Sigmoid colon (tissue), 7 donors: ENCODE measurements around the gene NQO2. TPM values are rescaled to one million over a fixed set of nuclear protein-coding genes. Genes with fewer than 3 reads are reported as not detected.

Source experiments
- DNase-seq: peaks from one replicate; pipeline ENCODE4 v3.0.0-alpha.2; 2019
- H3K27ac ChIP-seq, 4 donors: fragments of 200-600 bp; sonication (generic); one replicate each; pipeline ENCODE4 v1.5.1; 2016 to 2019; ENCODE audit warnings: mild to moderate bottlenecking in 1 of 4
- H3K27me3 ChIP-seq, 3 donors: fragments of 200-600 bp; sonication (generic); one replicate each; pipeline ENCODE4 v1.5.1; 2019; ENCODE audit warnings: mild to moderate bottlenecking in 1 of 3
- H3K36me3 ChIP-seq, 4 donors: fragments of 200-600 bp; sonication (generic); one replicate each; pipeline ENCODE4 v1.5.1; 2016 to 2019
- H3K4me1 ChIP-seq, 4 donors: fragments of 200-600 bp; sonication (generic); one replicate each; pipeline ENCODE4 v1.5.1; 2017 to 2019
- H3K4me3 ChIP-seq, 4 donors: fragments of 200-600 bp; sonication (generic); one replicate each; pipeline ENCODE4 v1.5.1; 2017 to 2019; ENCODE audit warnings: mild to moderate bottlenecking in 2 of 4, moderate library complexity in 1 of 4
- H3K9me3 ChIP-seq, 4 donors: fragments of 200-600 bp in 3 of 4; sonication (generic) in 3 of 4; one replicate each; pipeline versions ENCODE4 v1.5.1 to v1.6.1; 2013 to 2019
- CTCF ChIP-seq, 4 experiments: fragments of 450-650 bp in 3 of 4; fragments of 200-600 bp in 1 of 4; IDR thresholded peaks; one replicate each; pipeline ENCODE4 v1.5.1; 2016 to 2019; ENCODE audit warnings: antibody characterized with exemption in 4 of 4, mild to moderate bottlenecking in 3 of 4, moderate library complexity in 2 of 4
- EP300 ChIP-seq, 4 donors: sonication (generic); formaldehyde crosslinking; IDR thresholded peaks; one replicate each; pipeline ENCODE4 v1.6.1; 2017; ENCODE audit warnings: antibody characterized with exemption in 4 of 4
- POLR2A ChIP-seq, 2 donors: fragments of 450-650 bp; IDR thresholded peaks; one replicate each; pipeline ENCODE4 v1.6.1; 2016; ENCODE audit warnings: antibody characterized with exemption in 2 of 2, mild to moderate bottlenecking in 2 of 2, moderate library complexity in 2 of 2
- POLR2AphosphoS5 ChIP-seq, 4 donors: sonication (generic); formaldehyde crosslinking; IDR thresholded peaks; one replicate each; pipeline ENCODE4 v1.6.1; 2017; ENCODE audit warnings: antibody characterized with exemption in 4 of 4
- WGBS, 2 donors: extraction: QIAGEN DNeasy Blood & Tissue Kit; methylation state at CpG; one replicate each; pipeline ENCODE4 v1.1.7; 2013; 5-methylcytosine and 5-hydroxymethylcytosine counted together
- intact Hi-C: fragments of 100-400 bp; cut with DNase I; formaldehyde crosslinking; loops from one replicate; pipeline ENCODE4 v1.15.1; 2023
- polyA plus RNA-seq, 3 donors: library from polyadenylated mRNA; stranded (reverse); fragments of 200-250 nt; gene quantifications; one replicate each; pipeline ENCODE4 v1.2.3, GENCODE V29; 2013
- total RNA-seq, 4 donors: library from RNA; depleted of rRNA; stranded (reverse); fragments of >200 nt; gene quantifications; one replicate each; pipeline ENCODE4 v1.1.0, GENCODE V29; 2016
- donor health status: healthy with polysubstance abuse.
- donor health status: Bipolar disorder and iron deficiency.
- donor health status: healthy.

Gene NQO2
- total and polyA plus RNA-seq, 7 donors: 12.5 to 33.2 (median 16.1) TPM

GRCh38 chr6:3039384-3039783, 39.7 kb downstream of the NQO2 start:
- peaks cover 0 to 7% (median 0%) of the 10 kb centered on the region in 4 donors for H3K4me1 ChIP-seq
- intact Hi-C loops: no loop called here
- WGBS, 2 donors: 16 to 58% methylated on average over 3 of the region's 3 CpGs

GRCh38 chr6:3041147-3041546, 41.5 kb downstream of the NQO2 start:
- no peaks in the 10 kb centered on the region for H3K36me3 ChIP-seq
- no peak for DNase-seq
- TF ChIP-seq POLR2AphosphoS5 (IDR thresholded peaks at IDR 0.05): no peak
- TF ChIP-seq CTCF (IDR thresholded peaks at IDR 0.05): no peak
- no peak for TF ChIP-seq POLR2A (IDR thresholded peaks at IDR 0.05)
- no peak for TF ChIP-seq EP300 (IDR thresholded peaks at IDR 0.05)
- H3K4me3 ChIP-seq: no peak overlapping the region
- H3K9me3 ChIP-seq: no peaks in the 10 kb centered on the region
- no peaks in the 10 kb centered on the region for H3K27me3 ChIP-seq
- peaks cover 0 to 7% (median 0%) of the 10 kb centered on the region in 4 donors for H3K4me1 ChIP-seq
- intact Hi-C loops: no loop called here
- 93 to 95% methylated on average over 3 of the region's 3 CpGs for WGBS, 2 donors
- H3K27ac ChIP-seq: no peak overlapping the region

More at GRCh38 chr6:3039384-3039783, 39.7 kb downstream of the NQO2 start:
- no peak overlapping the region for H3K27ac ChIP-seq
- TF ChIP-seq EP300 (IDR thresholded peaks at IDR 0.05) (no peak), POLR2AphosphoS5 (IDR thresholded peaks at IDR 0.05) (no peak), POLR2A (IDR thresholded peaks at IDR 0.05) (no peak), CTCF (IDR thresholded peaks at IDR 0.05) (no peak)
- DNase-seq: no peak
- no peaks in the 10 kb centered on the region for H3K36me3 ChIP-seq
- H3K9me3 ChIP-seq: no peaks in the 10 kb centered on the region
- H3K4me3 ChIP-seq: no peak overlapping the region
- H3K27me3 ChIP-seq: no peaks in the 10 kb centered on the region

- H3K4me1 ChIP-seq: peaks cover 0 to 7% (median 0%) of the 10 kb centered on the region in 4 donors
- DNase-seq: no peak
- TF ChIP-seq EP300 (IDR thresholded peaks at IDR 0.05) (no peak), CTCF (IDR thresholded peaks at IDR 0.05) (no peak)
- no peaks in the 10 kb centered on the region for H3K9me3 ChIP-seq
- intact Hi-C loops: no loop called here
- H3K27ac ChIP-seq: no peak overlapping the region
- WGBS, 2 donors: 73 to 75% methylated on average over 2 of the region's 2 CpGs
- no peaks in the 10 kb centered on the region for H3K36me3 ChIP-seq
- H3K27me3 ChIP-seq: no peaks in the 10 kb centered on the region
- H3K4me3 ChIP-seq: no peak overlapping the region
Measured at GRCh38 chr6:3041606-3042005, 41.9 kb downstream of the NQO2 start.

GRCh38 chr6:3045369-3045768, 45.7 kb downstream of the NQO2 start:
- 59 to 71% methylated on average over 5 of the region's 5 CpGs for WGBS, 2 donors
- Histone ChIP-seq H3K27me3 (no peaks in the 10 kb centered on the region), H3K4me3 (no peak overlapping the region), H3K27ac (no peak overlapping the region), H3K36me3 (no peaks in the 10 kb centered on the region), H3K9me3 (no peaks in the 10 kb centered on the region), H3K4me1 (no peaks in the 10 kb centered on the region)
- intact Hi-C loops: no loop called here
- DNase-seq: no peak
- TF ChIP-seq EP300 (IDR thresholded peaks at IDR 0.05): no peak
- no peak for TF ChIP-seq POLR2AphosphoS5 (IDR thresholded peaks at IDR 0.05)
- no peak for TF ChIP-seq CTCF (IDR thresholded peaks at IDR 0.05)
- TF ChIP-seq POLR2A (IDR thresholded peaks at IDR 0.05): no peak

GRCh38 chr6:3045777-3046176, 46.1 kb downstream of the NQO2 start:
- DNase-seq: no peak
- Histone ChIP-seq H3K27ac (no peak overlapping the region), H3K4me3 (no peak overlapping the region), H3K4me1 (no peaks in the 10 kb centered on the region), H3K36me3 (no peaks in the 10 kb centered on the region), H3K27me3 (no peaks in the 10 kb centered on the region), H3K9me3 (no peaks in the 10 kb centered on the region)
- WGBS, 2 donors: 62 to 70% methylated on average over 1 of the region's 1 CpG
- TF ChIP-seq EP300 (IDR thresholded peaks at IDR 0.05) (no peak), POLR2A (IDR thresholded peaks at IDR 0.05) (no peak), CTCF (IDR thresholded peaks at IDR 0.05) (no peak), POLR2AphosphoS5 (IDR thresholded peaks at IDR 0.05) (no peak)
- intact Hi-C loops: no loop called here
